Stimulated activated CD8-positive, alpha-beta memory T cell treated with anti-CD3 and anti-CD28 coated beads, Interleukin-4, amount 100 ng/mL, for 24 hours (primary cell): Measurements from ENCODE around the gene MCF2L.
"Not testable (repeated sequence)": the region's sequence is repeated elsewhere in the genome, so short reads cannot be mapped to it uniquely, and the experiment has no call there.

Experiments used
- DNase-seq: peaks from one replicate; pipeline ENCODE4 v3.0.0-alpha.2; 2020; ENCODE audit warnings: low read depth

Gene MCF2L

DNA sequence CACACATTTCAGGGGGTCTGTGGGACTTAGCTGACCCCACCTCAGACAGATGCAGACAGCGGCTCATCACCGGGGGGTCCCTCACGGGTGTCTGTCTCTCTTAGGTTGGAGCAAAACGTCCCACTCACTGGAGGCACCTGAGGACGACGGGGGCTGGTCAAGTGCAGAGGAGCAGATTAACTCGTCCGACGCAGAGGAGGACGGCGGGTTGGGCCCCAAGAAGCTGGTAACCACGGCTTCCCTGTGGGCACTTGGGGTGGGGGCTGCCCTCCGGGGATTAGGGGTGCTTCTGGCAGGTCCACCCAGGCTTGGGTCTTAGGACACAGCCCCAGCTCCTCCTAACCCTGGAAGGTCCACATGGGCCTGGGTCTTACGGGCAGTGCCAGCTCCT is 125.4 kb downstream of the MCF2L start:
- DNase-seq = no peak

GRCh38 chr13:113095146-113096051 is 126.4 kb downstream of the MCF2L start:
- no peak for DNase-seq

GRCh38 chr13:113096052-113096744 is 127.2 kb downstream of the MCF2L start:
- no peak for DNase-seq

DNA sequence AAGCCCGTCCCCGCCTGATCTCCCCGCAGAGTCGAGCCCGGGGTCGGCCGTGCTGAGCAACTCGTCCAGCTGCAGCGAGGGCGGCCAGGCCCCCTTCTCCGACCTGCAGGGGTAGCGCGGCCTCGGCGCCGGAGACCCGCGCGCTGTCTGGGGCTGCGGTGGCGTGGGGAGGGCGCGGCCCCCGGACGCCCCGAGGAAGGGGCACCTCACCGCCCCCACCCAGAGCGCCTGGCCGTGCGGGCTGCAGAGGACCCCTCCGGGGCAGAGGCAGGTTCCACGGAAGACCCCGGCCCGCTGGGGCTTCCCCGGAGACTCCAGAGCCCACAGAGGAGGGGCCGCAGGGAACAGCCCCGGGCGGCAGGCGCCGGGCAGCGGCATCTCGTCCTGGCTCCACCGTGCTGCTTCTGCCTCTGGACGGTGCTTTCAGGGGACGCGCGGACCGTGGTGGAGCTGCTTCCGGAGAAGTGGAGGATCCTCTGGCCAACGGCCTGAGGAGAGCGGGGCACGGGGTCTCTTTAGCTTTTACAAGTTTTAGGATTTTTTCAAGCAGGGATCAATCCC is 127.8 kb downstream of the MCF2L start:
- no peak for DNase-seq

GRCh38 chr13:113097651-113098050 is 128.6 kb downstream of the MCF2L start:
- DNase-seq = no peak

- no peak for DNase-seq
These were observed 129.2 kb downstream of the MCF2L start for GRCh38 chr13:113098162-113098732.

DNA sequence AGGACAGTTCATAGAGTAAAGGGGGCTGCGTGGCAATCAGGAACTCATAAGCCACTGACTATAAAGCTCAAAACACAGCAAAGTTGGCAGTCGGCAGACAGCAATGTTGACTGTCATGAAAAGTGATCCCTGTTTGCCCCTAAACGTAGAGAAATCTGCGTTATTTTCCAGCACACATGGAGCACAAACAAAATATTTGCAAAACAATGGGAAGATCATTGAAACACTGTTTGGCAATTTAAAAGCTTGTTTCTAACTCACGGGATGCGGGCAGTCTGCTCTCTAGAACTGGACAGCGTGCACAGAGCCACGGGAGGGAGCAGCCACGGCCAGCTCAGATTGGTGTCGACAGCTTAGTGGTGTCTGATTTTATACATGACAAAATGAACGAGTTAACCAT is 130.1 kb downstream of the MCF2L start:
- no peak for DNase-seq

DNA sequence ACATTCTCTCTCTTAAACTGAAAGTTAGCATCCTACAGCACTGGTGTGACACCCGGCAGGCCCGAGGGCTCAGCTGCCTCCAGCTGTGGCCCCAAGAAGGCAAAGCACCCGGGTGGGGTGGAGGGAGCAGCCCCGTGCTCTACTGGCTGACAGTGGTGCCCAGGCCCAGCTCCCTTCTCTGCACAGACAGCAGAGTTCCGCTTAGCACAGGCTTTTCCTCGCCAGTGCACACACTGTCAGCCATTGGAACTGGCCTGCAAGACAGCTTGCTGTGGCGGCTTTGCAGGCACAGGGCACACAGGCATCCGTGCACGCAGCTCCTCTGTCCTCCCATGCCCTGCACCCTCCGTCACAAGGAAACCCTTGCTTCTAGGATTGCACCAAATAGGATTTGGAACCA is 133.3 kb downstream of the MCF2L start:
- DNase-seq = not testable (repeated sequence)

DNA sequence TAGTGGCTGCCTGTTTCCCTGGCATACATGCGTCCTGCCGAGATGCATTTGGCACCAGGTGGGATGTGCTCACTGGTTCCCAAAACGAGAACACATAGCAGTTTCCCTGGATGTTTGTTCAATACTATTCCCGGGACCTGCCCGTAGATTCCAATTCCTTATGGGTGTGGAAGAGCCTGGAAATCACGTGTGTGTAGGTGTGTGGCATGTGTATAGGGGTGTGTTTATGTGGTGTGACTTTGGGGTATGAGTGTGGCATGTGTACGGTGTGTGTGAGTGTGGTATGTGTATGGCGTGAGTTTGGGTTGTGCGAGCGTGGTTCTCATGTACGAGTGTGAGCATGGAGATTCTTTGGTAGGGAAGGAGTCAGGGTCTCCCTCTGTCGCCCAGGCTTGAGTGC is 133.7 kb downstream of the MCF2L start:
- DNase-seq = no peak

DNA sequence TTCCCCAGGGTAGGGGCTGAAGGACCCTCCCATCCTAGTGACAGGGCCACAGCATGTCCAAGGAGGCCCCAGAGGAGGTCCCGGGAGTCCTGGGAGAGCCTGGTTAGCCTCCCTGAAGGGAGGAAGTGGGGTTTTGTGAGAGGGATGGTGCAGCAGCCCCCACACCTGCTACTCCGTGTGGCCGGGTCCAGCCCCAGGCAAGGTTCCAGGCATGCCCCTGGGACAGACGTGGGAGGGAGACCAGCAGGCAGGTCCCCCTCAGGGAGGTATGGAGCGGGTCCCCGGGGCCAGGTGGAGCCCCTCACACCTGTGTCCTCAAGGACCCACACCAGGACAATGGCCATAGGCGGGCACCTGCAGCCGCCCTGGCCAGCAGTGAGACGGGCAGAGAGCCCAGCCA is 134.6 kb downstream of the MCF2L start:
- no peak for DNase-seq

DNA sequence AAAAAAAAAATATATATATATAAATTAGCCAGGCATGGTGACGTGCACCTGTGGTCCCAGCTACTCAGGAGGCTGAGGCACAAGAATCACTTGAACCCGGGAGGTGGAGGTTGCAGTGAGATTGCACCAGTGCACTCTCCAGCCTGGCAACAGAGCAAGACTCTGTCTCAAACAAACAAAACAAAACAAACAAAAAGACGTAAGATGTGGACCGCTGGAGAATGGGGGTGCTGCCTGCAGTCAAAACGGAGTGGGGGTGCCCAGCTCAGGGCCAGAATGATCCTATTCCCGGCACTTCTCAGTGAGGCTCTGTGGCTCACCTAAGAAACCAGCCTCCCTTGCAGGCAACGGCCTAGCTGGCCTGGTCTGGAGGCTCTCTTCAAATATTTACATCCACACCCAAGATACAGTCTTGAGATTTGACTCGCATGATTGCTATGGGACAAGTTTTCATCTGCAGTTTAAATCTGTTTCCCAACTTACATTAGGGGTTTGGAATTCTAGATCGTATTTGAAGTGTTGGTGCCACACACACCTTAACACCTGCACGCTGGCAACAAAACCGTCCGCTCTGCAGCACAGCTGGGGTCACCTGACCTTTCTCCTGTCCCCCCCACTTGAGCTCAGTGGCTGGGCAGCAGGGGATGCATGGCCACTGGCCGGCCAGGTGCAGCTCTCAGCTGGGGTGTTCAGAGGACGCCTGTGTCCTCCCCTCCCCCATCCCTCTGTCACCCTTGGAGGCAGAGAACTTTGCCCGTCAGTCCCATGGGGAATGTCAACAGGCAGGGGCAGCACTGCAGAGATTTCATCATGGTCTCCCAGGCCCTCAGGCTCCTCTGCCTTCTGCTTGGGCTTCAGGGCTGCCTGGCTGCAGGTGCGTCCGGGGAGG is 136.3 kb downstream of the MCF2L start, which contains the start of gene F7:
TSS of gene F7 (plus strand) at position 760 of the 889 bp plus-strand sequence. CDS start at position 811, 51 bp downstream.
- no peak for DNase-seq

DNA sequence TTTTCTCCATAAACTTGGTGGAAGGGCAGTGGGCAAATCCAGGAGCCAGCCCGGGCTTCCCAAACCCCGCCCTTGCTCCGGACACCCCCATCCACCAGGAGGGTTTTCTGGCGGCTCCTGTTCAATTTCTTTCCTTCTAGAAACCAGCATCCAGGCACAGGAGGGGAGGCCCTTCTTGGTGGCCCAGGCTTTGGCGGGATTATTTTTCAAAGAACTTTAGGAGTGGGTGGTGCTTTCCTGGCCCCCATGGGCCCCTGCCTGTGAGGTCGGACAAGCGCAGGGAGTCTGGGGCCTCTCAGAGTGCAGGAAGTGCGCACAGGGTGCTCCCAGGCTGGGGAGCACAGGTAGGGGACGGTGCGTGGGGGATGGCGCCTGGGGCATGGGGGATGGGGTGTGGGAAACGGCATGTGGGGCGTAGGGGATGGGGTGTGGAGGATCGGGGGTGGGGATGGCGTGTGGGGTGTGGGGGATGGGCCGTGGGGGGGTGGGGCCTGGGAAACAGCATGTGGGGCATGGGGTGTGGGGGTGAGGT is 137.0 kb downstream of the MCF2L start:
- no peak for DNase-seq

DNA sequence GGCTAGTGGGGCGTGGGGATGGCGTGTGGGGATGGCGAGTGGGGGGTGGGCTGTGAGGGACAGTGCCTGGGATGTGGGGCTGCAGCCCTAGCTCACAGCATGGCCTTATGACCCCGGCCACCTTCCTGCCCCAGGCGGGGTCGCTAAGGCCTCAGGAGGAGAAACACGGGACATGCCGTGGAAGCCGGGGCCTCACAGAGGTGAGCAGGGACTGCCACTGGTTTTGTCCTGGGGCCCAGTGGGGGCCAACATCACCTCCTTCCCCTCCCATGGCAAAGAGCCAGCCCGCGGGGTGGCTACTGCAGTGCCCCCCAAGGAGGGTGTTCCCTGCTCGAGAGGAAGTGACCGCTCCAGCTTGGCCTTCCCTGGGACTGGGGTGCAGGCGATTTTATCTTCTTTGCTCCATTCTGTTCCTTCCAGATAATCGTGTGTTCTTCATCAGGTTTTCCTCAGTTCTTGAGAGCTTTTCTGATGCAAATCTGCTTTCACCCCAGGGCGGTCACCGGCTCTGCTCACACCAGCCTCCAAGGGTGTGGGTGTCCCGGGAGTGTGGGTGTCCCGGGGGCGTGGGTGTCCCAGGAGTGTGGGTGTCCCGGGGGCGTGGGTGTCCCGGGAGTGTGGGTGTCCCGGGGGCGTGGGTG is 137.8 kb downstream of the MCF2L start:
- DNase-seq = no peak

DNA sequence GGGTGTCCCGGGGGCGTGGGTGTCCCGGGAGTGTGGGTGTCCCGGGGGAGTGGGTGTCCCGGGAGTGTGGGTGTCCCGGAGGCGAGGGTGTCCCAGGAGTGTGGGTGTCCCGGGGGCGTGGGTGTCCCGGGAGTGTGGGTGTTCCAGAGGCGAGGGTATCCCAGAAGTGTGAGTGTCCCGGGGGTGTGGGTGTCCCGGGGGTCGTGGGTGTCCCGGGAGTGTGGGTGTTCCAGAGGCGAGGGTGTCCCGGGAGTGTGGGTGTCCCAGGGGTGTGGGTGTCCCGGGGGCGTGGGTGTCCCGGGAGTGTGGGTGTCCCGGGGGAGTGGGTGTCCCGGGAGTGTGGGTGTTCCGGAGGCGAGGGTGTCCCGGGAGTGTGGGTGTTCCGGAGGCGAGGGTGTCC is 139.5 kb downstream of the MCF2L start:
- not testable (repeated sequence) for DNase-seq

DNA sequence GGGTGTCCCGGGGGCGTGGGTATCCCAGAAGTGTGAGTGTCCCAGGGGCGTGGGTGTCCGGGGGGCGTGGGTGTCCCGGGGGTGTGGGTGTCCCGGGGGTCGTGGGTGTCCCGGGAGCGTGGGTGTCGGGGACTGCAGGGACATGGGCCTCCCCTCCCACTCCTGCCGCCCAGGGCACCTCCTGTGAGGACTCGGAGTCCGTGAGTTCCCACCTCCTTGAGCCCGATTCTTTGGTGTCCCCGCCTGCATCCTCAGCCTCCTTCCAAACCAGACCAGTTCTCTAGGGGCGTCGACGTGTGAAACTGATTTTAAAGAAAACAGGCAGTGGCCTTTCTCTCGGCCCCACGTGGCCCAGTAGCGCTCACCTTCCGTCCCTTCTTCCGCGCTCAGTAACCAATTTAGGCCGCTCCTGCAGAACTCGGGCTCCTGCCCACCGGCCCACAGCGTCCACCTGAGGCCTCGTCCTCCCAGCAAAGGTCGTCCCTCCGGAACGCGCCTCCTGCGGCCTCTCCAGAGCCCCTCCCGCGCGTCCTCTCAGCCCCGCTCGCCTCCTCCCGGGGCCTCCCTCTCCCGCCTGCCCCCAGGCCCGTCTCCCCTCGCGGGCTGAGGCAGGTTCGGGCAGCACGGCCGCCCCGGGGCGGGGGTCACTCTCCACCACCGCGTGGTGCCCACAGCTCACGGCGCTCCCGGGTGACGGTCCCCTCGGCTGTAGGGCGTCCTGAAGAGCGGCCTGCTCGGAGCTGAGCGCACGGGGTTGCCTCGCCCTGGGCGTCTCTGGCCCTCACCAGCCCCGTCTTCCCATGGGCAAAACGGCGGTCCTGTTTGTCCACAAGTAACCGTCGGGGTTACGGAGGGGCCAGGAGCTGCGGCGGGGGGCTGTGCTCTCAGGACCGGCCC is 140.4 kb downstream of the MCF2L start:
- no peak for DNase-seq

DNA sequence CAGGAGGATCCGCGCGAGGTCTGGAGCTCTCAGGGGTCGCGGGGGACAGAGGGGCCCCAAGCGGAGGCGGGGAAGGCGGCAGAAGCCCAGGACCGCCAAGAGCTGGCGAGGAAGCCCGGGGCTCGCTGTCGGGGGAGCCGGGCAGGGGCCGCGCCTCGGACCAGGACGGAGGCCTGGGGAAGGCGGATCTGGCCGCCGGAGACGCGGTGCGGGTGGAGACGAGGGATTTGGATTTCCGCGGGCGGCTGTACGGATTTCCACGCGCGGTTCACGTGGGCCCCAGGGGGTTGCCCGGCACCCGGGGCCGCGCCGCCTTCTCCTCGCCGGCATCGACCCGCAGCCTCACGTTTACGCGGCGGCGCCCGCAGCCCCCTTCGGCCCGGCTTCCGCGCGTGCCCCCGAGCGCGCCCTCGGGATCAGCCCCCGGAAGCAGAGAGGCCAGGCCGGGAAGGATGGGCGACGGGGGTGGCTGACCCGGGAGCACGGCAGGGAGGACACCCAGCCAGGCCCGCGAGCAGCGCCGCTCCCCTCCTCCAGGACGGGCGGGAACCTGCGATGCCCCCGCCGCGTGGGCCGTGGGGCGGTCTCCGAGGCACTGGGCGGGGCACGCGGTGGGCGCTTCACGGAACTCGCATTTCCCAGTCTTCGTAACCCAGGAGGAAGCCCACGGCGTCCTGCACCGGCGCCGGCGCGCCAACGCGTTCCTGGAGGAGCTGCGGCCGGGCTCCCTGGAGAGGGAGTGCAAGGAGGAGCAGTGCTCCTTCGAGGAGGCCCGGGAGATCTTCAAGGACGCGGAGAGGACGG is 141.2 kb downstream of the MCF2L start:
- peak; percentile 17 for DNase-seq

- no peak for DNase-seq
These were observed 141.9 kb downstream of the MCF2L start for GRCh38 chr13:113110852-113111315.

GRCh38 chr13:113111821-113112220 is 142.8 kb downstream of the MCF2L start:
- not testable (repeated sequence) for DNase-seq

DNA sequence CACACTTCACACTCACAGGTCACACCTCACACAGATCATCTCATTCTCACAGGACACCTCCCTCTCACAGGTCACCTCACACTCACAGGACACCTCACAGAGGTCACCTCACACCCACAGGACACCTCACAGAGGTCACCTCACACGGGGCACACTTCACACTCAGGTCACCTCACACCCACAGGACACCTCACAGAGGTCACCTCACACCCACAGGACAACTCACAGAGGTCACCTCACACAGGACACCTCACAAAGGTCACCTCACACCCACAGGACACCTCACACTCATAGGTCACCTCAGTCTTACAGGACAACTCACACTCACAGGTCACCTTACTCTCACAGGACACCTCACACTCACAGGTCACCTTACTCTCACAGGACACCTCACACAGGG is 143.5 kb downstream of the MCF2L start:
- not testable (repeated sequence) for DNase-seq
